WERI-Rb-1 (cell line): ENCODE data around the gene NAA10.

ENCODE experiments used
- DNase-seq: peaks from one replicate; pipeline ENCODE4 v3.0.0-alpha.2; 2020
- H3K27ac ChIP-seq: fragments of 250-450 bp; sonication (Bioruptor Pico); 2 replicates; pipeline ENCODE4 v1.5.1; 2020; ENCODE audit warnings: mild to moderate bottlenecking, moderate library complexity
- H3K27me3 ChIP-seq: fragments of 250-450 bp; sonication (Bioruptor Pico); 2 replicates; pipeline ENCODE4 v1.5.1; 2021; ENCODE audit warnings: mild to moderate bottlenecking, low read depth, moderate library complexity; ENCODE audit not compliant: insufficient read depth, severe bottlenecking
- H3K36me3 ChIP-seq: fragments of 250-450 bp; sonication (Bioruptor Pico); 2 replicates; pipeline ENCODE4 v1.5.1; 2020; ENCODE audit warnings: mild to moderate bottlenecking, moderate library complexity
- H3K4me3 ChIP-seq: 2 replicates; pipeline ENCODE4 v1.5.1; 2011; ENCODE audit warnings: low read depth, mild to moderate bottlenecking, control low read depth, low read length
- H3K9me3 ChIP-seq: fragments of 250-450 bp; sonication (Bioruptor Pico); 2 replicates; pipeline ENCODE4 v1.5.1; 2021; ENCODE audit warnings: mild to moderate bottlenecking, moderate library complexity; ENCODE audit not compliant: severe bottlenecking
- TF ChIP-seq, protein P1 (sequence below): IDR thresholded peaks from 2 replicates; pipeline ENCODE4 v1.5.1; 2011; ENCODE audit warnings: low read depth, mild to moderate bottlenecking, control low read depth, inconsistent platforms, low read length

The NAA10 gene

GRCh38 chrX:153897899-153898298 is 36.9 kb downstream of the NAA10 start:
- H3K27ac ChIP-seq: no peak overlapping the region
- H3K9me3 ChIP-seq: peaks cover 9% of the 10 kb centered on the region
- peaks cover 9% of the 10 kb centered on the region for H3K27me3 ChIP-seq
- TF ChIP-seq, protein P1, sequence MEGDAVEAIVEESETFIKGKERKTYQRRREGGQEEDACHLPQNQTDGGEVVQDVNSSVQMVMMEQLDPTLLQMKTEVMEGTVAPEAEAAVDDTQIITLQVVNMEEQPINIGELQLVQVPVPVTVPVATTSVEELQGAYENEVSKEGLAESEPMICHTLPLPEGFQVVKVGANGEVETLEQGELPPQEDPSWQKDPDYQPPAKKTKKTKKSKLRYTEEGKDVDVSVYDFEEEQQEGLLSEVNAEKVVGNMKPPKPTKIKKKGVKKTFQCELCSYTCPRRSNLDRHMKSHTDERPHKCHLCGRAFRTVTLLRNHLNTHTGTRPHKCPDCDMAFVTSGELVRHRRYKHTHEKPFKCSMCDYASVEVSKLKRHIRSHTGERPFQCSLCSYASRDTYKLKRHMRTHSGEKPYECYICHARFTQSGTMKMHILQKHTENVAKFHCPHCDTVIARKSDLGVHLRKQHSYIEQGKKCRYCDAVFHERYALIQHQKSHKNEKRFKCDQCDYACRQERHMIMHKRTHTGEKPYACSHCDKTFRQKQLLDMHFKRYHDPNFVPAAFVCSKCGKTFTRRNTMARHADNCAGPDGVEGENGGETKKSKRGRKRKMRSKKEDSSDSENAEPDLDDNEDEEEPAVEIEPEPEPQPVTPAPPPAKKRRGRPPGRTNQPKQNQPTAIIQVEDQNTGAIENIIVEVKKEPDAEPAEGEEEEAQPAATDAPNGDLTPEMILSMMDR: no peak
- H3K36me3 ChIP-seq: no peaks in the 10 kb centered on the region
- DNase-seq: no peak
- no peak overlapping the region for H3K4me3 ChIP-seq

GRCh38 chrX:153889123-153889522 is 45.7 kb downstream of the NAA10 start:
- H3K36me3 ChIP-seq: no peaks in the 10 kb centered on the region
- TF ChIP-seq, protein P1: no peak
- no peak overlapping the region for H3K27ac ChIP-seq
- H3K4me3 ChIP-seq: no peak overlapping the region
- DNase-seq: no peak
- no peaks in the 10 kb centered on the region for H3K9me3 ChIP-seq
- peaks cover 29% of the 10 kb centered on the region for H3K27me3 ChIP-seq

GRCh38 chrX:153888344-153888743 is 46.5 kb downstream of the NAA10 start:
- Histone ChIP-seq H3K4me3 (no peak overlapping the region), H3K27me3 (peaks cover 29% of the 10 kb centered on the region), H3K36me3 (no peaks in the 10 kb centered on the region), H3K9me3 (no peaks in the 10 kb centered on the region), H3K27ac (no peak overlapping the region)
- TF ChIP-seq, protein P1: no peak
- DNase-seq: no peak

GRCh38 chrX:153887385-153887784 is 47.5 kb downstream of the NAA10 start:
- peaks cover 27% of the 10 kb centered on the region for H3K27me3 ChIP-seq
- H3K27ac ChIP-seq: no peak overlapping the region
- H3K4me3 ChIP-seq: no peak overlapping the region
- no peaks in the 10 kb centered on the region for H3K9me3 ChIP-seq
- no peak for DNase-seq
- TF ChIP-seq, protein P1: no peak
- no peaks in the 10 kb centered on the region; the same call in 1 of the 2 replicates for H3K36me3 ChIP-seq

DNA sequence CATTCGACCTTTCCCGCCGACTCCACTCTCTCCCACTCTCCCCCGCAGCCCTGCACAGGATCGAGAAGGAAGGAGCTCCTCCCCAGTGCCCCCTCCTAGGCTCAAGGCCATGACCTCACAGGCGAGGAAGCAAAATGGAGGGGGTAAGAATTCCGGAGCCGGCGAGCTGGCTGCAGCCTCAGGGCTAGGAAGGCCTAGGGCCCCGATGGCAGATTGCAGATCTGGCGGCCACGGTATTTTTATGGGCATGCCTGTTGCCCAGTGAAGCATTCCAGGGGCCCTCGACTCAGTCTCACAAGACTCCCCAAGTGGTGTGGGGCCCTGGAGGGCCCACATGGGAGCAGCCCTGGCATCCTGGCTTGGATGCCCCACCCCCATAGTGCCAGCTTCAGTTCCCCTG is 47.9 kb downstream of the NAA10 start:
- no peak for DNase-seq
- TF ChIP-seq, protein P1: no peak
- Histone ChIP-seq H3K36me3 (no peaks in the 10 kb centered on the region; the same call in 1 of the 2 replicates), H3K4me3 (no peak overlapping the region; the same call in 1 of the 2 replicates), H3K27me3 (peaks cover 27% of the 10 kb centered on the region), H3K27ac (no peak overlapping the region), H3K9me3 (no peaks in the 10 kb centered on the region)
